Measurements from ENCODE around the gene GTF2A1. TPM values are rescaled to one million over a fixed set of nuclear protein-coding genes. Genes with fewer than 3 reads are reported as not detected.

GTF2A1 gene
- total RNA-seq, 1 donor from 2014 or later, result 63.1 TPM

DNA sequence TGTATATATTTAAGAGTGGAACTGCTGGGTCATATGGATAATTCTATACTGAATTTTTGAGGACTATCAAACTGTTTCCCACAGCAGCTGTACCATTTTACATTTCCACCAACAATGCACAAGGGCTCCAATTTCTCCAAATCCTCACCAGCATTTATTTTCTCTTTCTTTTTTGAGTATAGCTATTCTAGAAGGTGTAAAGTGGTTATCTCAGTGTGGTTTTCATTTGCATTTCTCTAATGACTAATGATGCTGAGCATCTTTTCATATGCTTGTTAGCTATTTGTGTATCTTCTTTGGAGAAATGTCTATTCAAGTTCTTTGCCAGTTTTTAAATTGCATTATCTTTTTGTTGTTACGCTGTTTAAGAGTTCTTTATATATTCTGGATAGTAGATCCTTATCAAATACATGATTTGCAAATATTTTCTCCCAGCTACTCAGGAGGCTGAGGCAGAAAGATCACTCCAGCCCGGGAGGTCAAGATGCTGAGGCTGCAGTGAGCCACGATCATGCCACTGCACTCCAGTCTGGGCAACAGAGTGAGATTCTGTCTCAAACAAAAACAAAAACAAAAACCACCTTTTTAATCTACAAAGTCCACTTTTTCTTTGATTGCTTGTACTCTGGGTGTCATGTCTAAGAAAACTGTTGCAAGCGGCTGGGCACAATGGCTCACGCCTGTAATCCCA lies 32.8 kb downstream of the GTF2A1 start:
- peaks cover 49% of the 10 kb centered on the region for H3K36me3 Mint-ChIP-seq
- peaks cover 90% of the 10 kb centered on the region for H3K79me2 ChIP-seq (ENCODE audit: low read depth)

DNA sequence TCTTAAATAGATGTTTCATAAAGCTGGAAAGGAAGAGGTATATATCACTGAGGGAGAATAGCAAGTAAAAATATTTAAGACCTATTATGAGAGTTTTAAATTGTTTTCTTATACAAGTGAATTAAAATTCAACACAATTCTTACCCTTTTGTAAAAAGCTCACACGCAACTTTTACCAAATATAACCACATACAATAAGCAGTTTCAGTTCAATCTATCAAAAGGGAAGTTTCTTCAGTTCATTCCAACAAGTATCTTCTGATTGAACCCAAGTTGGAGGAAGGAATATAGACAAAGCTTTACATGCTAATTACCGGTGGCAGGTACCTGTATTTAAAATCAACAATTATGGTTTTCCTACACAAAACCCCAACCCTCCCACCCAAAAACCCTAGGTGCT lies 41.1 kb downstream of the GTF2A1 start:
- Histone ChIP-seq H3K4me2 (no peak overlapping the region), H3K27ac (no peak overlapping the region), H3K9ac (no peak overlapping the region), H2AFZ (replicated peaks) (no peak overlapping the region), H3K4me1 (no peaks in the 10 kb centered on the region), H3K4me3 (no peak overlapping the region), H3K9me3 (ENCODE audit: low read depth) (no peaks in the 10 kb centered on the region), H3K79me2 (ENCODE audit: low read depth) (peaks cover 20% of the 10 kb centered on the region), H4K20me1 (ENCODE audit: low read depth) (peaks cover 3% of the 10 kb centered on the region), H3F3A (ENCODE audit: low read depth) (peaks cover 7% of the 10 kb centered on the region), H3K27me3 (no peaks in the 10 kb centered on the region), H3K36me3 (peaks cover 10% of the 10 kb centered on the region)
- no peaks in the 10 kb centered on the region for H3K9me3 Mint-ChIP-seq
- no peak for DNase-seq (ENCODE audit: low spot score)
- H3K4me3 Mint-ChIP-seq, result no peak overlapping the region
- H3K36me3 Mint-ChIP-seq, result peaks cover 32% of the 10 kb centered on the region
- TF ChIP-seq EZH2phosphoT487 (IDR thresholded peaks at IDR 0.05), result no peak
- no peak for TF ChIP-seq EZH2 (IDR thresholded peaks at IDR 0.05)
- TF ChIP-seq, protein P1, sequence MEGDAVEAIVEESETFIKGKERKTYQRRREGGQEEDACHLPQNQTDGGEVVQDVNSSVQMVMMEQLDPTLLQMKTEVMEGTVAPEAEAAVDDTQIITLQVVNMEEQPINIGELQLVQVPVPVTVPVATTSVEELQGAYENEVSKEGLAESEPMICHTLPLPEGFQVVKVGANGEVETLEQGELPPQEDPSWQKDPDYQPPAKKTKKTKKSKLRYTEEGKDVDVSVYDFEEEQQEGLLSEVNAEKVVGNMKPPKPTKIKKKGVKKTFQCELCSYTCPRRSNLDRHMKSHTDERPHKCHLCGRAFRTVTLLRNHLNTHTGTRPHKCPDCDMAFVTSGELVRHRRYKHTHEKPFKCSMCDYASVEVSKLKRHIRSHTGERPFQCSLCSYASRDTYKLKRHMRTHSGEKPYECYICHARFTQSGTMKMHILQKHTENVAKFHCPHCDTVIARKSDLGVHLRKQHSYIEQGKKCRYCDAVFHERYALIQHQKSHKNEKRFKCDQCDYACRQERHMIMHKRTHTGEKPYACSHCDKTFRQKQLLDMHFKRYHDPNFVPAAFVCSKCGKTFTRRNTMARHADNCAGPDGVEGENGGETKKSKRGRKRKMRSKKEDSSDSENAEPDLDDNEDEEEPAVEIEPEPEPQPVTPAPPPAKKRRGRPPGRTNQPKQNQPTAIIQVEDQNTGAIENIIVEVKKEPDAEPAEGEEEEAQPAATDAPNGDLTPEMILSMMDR (IDR thresholded peaks at IDR 0.05), result no peak
- no peak overlapping the region for H3K27ac Mint-ChIP-seq
- H3K4me1 Mint-ChIP-seq, result no peaks in the 10 kb centered on the region
- H3K27me3 Mint-ChIP-seq (ENCODE audit: insufficient read depth, low read depth), result peaks cover 2% of the 10 kb centered on the region

More for the DNA sequence above, 32.8 kb downstream of the GTF2A1 start:
- Histone ChIP-seq H3K9ac (no peak overlapping the region), H3K9me3 (ENCODE audit: low read depth) (no peaks in the 10 kb centered on the region), H3K4me1 (no peaks in the 10 kb centered on the region), H3K27ac (no peak overlapping the region), H3K4me3 (no peak overlapping the region), H3K36me3 (peaks cover 59% of the 10 kb centered on the region), H3K27me3 (no peaks in the 10 kb centered on the region), H4K20me1 (ENCODE audit: low read depth) (peaks cover 18% of the 10 kb centered on the region), H3F3A (ENCODE audit: low read depth) (peaks cover 3% of the 10 kb centered on the region), H2AFZ (replicated peaks) (no peak overlapping the region), H3K4me2 (no peak overlapping the region)
- H3K4me3 Mint-ChIP-seq, result no peak overlapping the region
- no peaks in the 10 kb centered on the region for H3K4me1 Mint-ChIP-seq
- DNase-seq (ENCODE audit: low spot score), result no peak
- TF ChIP-seq EZH2 (IDR thresholded peaks at IDR 0.05) (no peak), EZH2phosphoT487 (IDR thresholded peaks at IDR 0.05) (no peak)
- TF ChIP-seq, protein P1 (IDR thresholded peaks at IDR 0.05), result no peak
- H3K9me3 Mint-ChIP-seq, result no peaks in the 10 kb centered on the region
- no peak overlapping the region for H3K27ac Mint-ChIP-seq
- H3K27me3 Mint-ChIP-seq (ENCODE audit: insufficient read depth, low read depth), result peaks cover 2% of the 10 kb centered on the region

DNA sequence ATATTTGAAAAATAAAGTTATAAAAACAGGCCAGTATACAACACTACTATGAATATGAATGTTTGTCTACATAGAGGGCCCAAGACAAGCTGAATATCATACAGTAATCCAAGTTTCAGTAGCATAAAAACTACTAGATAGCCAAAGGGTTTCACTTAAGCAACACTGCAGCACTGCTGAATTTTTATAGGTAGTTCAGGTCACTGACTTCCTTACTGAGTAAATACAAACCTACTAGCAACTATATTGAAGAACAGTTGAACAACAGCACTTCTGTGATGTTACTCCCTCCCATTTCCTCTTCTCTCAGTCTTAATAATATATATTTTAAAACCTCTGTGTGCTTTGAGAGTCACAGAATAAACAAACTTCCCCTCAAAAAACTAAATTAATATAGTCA lies 42.7 kb downstream of the GTF2A1 start:
- Histone ChIP-seq H3K27ac (no peak overlapping the region), H3K4me2 (no peak overlapping the region), H3K9ac (no peak overlapping the region), H3K79me2 (ENCODE audit: low read depth) (peaks cover 7% of the 10 kb centered on the region), H3F3A (ENCODE audit: low read depth) (peaks cover 5% of the 10 kb centered on the region), H2AFZ (replicated peaks) (no peak overlapping the region), H3K27me3 (no peaks in the 10 kb centered on the region), H3K4me1 (no peaks in the 10 kb centered on the region), H3K4me3 (no peak overlapping the region), H3K36me3 (peaks cover 7% of the 10 kb centered on the region), H4K20me1 (ENCODE audit: low read depth) (peaks cover under 1% of the 10 kb centered on the region), H3K9me3 (ENCODE audit: low read depth) (no peaks in the 10 kb centered on the region)
- TF ChIP-seq EZH2phosphoT487 (IDR thresholded peaks at IDR 0.05) (no peak), EZH2 (IDR thresholded peaks at IDR 0.05) (no peak)
- TF ChIP-seq, protein P1 (IDR thresholded peaks at IDR 0.05), result no peak
- no peaks in the 10 kb centered on the region for H3K9me3 Mint-ChIP-seq
- no peaks in the 10 kb centered on the region for H3K4me1 Mint-ChIP-seq
- H3K27ac Mint-ChIP-seq, result no peak overlapping the region
- H3K36me3 Mint-ChIP-seq, result peaks cover 20% of the 10 kb centered on the region
- no peak overlapping the region for H3K4me3 Mint-ChIP-seq
- no peak for DNase-seq (ENCODE audit: low spot score)
- H3K27me3 Mint-ChIP-seq (ENCODE audit: insufficient read depth, low read depth), result peaks cover 2% of the 10 kb centered on the region

All from neural progenitor cell (in vitro differentiated cells).